Activated T-cell treated with anti-CD3 and anti-CD28 coated beads, Interleukin-2, amount 50 U/mL, for 48 hours (primary cell): ENCODE results near the gene LY86.

ENCODE experiments used
- DNase-seq, 2 experiments: peaks; one replicate each; pipeline ENCODE4 v3.0.0-alpha.2; 2020

Gene LY86

DNA sequence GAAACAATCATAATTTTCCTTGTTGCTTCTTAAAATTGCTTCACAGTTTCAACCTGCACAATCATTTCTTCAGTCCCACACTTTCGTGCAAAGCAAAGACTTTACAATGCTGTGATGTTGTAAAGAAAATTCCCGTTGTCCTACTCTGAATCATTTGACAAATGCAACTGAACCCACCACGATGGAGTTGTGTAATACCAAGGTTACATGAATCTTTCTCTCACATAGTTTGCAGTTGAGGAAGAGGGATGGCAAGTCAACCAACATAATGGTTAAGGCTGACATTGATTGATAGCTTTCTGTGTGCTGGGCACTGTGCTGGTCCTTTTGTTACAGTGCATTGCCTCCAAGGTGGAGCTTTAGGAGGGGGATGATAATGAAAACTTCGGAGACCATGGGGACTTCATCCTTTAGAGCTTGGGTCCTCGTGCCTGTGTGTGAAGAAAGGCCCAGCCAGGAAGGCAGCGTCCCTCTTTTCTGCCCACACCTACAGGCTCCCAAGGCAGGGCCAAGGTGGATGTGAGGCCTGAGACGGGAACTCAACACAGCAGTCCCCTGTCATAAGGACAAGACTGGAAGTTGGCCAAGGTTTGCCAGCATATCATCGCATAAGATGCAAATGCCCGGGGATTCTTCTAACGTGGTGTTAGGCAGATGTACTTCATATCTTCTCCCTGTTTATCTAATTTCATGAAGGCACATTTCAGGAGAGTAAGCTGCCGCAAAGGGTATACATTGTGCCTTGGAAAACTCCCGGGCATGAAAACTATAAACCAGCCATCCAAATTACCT lies 96.9 kb downstream of the LY86 start:
- no peak for DNase-seq

DNA sequence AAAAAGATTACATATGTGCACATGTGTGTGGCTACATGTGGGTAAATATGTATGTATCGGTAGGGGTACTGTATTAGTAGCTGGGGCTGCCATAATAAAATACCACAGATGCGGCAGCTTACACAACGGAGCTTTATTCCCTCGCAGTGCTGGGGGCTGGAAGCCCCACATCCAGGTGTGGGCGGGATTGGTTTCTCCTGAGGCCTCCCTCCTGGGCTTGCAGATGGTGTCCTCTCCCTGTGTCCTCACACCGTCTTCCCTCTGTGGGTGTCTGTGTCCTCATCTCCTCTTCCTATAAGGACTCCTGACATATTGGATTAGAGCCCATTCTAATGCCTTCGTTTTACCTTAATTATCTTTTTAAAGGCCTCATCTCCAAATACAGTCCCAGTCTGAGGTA lies 97.7 kb downstream of the LY86 start:
- DNase-seq: no peak

- DNase-seq: peak; percentile 61 to 70
Observed at GRCh38 chr6:6686748-6687601, 98.5 kb downstream of the LY86 start.

DNA sequence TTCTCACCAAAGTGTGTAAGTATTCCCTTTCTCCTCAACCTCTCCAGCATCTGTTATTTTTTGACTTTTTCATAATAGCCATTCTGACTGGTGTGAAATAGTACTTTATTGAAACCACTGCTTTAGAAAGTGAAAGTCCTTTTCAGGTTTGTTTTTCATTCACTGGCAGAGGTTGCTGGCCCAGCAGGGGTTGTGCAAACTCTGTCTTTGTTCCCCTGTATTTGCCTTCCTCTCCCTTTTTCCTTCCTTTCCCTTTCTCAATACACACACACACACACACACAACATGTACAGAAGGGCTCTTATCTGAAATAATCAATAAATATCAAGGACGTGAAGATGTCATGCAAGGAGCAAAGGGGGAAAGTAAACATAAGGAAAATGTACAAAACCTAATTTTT lies 99.8 kb downstream of the LY86 start:
- DNase-seq: no peak

DNA sequence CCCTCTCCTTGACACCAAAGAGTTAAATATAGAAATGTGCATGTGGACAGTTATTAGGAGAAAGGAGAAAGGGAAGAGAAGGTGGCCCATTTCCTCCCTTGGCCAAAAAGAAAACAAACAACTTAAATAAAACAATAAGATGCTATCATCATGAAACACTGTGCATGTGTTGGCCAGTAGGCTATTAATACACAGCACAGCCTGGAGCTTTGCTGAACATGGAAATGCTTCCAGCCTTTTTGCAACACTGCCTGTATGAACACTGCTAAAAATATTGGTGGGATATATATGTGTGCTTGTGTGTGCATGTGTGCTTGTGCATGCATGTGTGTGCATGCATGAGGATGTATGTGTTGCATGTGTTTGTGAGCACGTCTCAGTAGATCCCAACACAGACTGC lies 100.4 kb downstream of the LY86 start:
- DNase-seq: no peak

- no peak for DNase-seq
Observed at GRCh38 chr6:6689400-6690143, 101.1 kb downstream of the LY86 start.

- no peak for DNase-seq
Observed at GRCh38 chr6:6690144-6690483, 101.6 kb downstream of the LY86 start.

GRCh38 chr6:6694368-6694780 lies 105.9 kb downstream of the LY86 start:
- DNase-seq: no peak

- DNase-seq: no peak
Observed at GRCh38 chr6:6694825-6695624, 106.5 kb downstream of the LY86 start.

GRCh38 chr6:6695625-6696276 lies 107.2 kb downstream of the LY86 start:
- no peak for DNase-seq

DNA sequence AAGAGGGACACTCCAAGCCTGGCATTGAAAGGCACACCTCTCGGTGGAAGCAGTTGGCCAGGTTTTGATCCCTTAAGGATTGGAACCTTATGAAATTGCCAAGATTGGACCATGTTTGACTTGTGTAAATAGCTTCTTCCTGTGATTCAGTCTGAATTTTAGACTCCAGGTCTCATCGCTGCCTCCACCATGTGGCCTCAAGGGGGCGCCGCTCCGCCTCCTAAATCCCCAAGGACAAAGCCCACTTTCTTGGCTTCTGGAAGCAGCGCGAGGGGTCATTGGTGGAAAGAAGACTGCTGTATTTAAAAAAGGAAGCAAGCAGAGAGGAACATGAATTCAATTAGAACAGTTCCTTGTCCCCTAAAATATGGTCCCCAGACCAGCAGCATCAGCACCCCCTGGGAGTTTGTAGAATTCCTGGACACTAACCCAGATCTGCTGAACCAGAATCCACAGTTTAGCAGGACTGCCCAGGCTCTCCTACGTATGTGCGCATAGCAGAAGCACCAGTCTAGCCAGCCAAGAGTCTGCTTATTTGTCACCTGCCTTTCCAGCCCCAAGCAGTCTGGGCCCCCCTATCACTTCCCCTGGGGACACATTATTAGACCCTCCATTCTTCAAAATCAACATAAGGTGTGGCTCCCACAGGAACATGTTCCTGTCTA lies 108.5 kb downstream of the LY86 start:
- DNase-seq: peak; percentile 63 to 65

DNA sequence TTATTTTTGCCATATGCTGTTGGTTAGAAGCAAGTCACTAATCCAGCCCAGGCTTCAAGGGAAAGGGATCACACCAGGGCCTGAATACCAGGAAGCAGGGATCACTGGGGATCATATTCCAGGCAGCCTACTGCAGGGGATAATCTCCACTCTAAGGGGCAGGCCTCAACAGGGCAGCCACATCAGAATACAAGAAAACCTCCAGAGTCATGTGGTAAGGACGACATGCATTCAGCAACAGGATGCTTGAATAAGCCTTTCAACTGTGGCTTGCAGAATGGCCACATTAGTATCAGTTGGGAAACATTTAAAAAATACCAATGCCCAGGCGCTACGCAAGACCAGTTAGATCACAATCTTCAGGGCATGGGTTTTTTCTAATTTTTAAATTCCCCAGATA lies 109.1 kb downstream of the LY86 start:
- DNase-seq: no peak

- no peak for DNase-seq
Observed at GRCh38 chr6:6699741-6700367, 111.3 kb downstream of the LY86 start.

DNA sequence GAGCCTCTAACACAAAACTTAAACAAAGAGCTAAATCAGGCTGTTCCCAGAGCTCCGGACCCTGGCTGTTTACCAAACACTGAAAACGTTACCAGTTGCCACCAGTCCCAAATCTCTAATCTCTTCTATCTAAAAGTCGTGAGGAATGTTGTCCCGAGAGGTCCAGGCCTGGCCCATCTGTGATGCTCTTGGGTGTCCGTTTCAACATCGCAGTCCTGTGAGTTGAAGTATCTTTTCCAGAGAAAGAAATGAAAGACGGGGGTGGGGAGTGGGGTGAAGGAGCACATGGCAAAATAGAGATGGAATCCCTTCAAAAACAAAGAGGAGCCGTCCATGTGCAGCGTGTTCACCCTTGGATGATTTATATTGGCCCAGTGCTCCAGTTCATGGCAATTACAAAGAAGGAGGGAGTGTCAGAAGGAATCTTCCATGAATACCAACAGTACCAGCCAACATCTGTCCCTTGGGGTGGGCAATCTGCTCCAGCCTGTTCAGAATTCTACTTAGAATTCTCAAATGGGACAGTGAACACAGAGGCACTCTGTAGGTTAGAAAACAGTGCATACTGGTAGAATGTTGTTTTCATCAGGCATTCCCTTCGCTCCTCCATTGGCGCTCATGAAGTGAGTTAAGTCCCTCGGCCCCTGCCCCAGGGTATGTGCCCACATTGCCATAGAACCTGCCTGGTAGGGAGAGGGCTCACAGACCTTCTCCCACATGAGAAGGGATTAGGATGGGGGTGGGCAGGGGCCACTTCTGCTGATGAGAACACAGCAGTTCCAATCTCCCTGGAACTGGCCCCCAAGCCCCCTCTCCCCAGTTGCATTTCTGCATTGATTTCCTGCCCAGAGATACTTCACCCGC lies 112.1 kb downstream of the LY86 start:
- DNase-seq: no peak

DNA sequence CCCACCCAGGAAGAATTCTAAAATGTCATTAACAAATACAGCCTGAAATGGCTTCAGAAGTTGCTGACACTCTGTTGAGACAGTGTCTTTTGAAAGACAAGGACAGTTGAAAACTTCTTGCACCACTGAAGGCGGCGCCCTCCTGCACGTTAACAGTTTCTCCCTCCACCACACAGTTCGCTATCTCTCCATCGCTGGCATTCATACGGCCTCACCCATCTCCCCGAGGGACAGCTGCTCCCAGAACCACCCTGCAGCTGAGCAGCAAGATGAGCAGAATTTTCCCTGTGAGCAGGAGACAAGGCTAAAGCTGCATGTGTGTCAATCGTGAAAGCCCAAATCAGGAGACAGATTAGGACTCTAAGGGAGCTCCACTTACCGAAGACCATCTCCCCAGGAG lies 113.3 kb downstream of the LY86 start:
- DNase-seq: no peak

DNA sequence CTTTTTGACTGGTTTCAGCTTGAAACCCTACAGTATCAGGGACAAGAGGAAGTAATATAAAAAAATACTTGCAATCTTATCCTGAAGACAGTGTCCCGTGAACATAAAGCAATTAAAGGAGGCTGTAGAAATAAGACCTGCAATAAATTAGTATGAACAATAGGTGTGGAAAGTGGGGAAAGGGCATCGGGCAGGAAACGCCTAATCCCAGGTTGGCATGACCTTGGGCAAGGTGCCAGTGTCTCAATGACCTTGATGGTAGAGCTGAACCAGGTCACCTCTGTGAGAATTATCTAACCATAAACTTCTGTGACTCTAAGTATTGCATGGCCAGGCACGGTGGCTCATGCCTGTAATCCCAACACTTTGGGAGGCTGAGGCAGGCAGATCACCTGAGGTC lies 115.2 kb downstream of the LY86 start:
- no peak for DNase-seq
